ENCODE results near the gene GTPBP4.
A peak's percentile ranks its signal among the peaks of the same experiment; 100 is the strongest.
"Not testable (repeated sequence)": the region's sequence is repeated elsewhere in the genome, so short reads cannot be mapped to it uniquely, and the experiment has no call there.

GTPBP4 gene

DNA sequence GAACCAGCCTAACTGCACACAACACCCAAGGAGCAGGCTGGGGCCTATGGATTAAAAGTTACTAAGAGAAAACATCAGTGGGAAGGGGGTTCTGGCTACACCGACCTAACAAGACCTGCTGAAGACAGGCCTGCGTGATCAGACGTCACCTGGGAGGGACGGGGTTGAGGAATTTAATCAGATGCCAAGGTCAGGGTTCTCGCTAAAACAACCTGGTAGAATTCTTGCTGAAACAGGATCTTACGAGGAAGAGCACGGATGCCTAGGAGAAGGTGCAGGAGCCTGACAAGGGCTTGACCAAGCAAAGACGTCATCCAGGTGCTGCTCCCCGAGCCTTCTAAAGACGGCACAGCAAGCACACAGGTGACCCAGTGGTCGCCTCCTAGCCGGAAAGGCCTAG lies 35.9 kb downstream of the GTPBP4 start:
- FAIRE-seq: no peak
- DNase-seq (ENCODE audit: low spot score): no peak

DNA sequence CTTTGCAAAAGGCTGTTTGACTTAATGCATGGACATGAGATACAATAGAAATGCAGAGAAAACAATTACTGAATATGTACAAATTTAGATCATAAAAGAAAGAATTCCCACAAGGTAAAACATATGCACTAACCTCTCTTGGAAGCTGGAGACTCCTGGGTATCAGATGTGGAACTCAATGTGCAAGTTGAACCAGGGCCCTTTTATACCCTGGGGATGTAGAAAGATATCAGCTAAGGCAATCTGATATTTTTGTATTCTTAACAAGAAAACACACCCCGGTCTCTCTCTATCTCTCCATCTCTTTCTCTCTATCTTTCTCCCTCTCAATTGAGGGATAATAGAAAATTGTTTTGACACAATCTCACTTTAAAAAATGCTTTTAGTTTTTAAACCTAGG lies 37.4 kb downstream of the GTPBP4 start, which contains the start of gene IDI2:
TSS of gene IDI2 (minus strand) at position 177 of the 400 bp plus-strand sequence. CDS start 1,136 bp downstream, outside the sequence.
- FAIRE-seq (no peak), DNase-seq (ENCODE audit: low spot score) (no peak)

DNA sequence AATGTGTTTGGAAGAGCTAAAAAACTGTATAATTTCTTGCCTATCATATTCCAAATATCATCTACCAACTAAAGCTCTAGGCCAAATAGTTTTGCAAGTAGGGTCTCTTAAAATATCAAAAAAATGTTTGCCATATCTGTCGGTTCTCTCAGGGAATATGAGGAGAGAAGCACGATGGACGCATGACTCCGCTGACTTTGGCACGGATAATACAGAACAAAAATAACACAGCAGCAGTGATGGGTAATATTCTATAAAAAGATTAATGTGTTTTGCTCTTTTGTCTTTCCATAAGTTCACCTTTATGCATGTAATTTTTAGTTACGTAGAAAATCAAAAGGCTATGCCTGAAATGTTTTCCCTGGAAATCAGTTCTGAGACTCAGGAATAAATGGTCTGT lies 38.3 kb downstream of the GTPBP4 start:
- no peak for DNase-seq (ENCODE audit: low spot score)
- no peak for FAIRE-seq

DNA sequence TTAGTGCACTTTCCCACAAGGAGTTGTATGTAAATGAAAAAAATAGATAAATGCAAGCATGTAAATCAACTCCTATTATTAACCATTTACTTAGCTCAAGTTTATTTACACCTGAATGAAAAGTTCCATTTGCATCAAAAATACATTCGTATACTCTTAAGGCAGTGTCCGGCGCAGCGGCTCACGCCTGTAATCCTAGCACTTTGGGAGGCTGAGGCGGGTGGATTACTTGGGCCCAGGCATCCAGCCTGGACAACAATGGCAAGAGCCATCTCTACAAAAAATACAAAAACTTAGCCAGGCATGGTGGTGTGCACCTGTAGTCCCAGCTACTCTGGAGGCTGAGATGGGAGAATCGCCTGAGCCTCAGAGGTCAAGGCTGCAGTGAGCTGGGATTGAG lies 41.6 kb downstream of the GTPBP4 start:
- FAIRE-seq (no peak), DNase-seq (ENCODE audit: low spot score) (no peak)

DNA sequence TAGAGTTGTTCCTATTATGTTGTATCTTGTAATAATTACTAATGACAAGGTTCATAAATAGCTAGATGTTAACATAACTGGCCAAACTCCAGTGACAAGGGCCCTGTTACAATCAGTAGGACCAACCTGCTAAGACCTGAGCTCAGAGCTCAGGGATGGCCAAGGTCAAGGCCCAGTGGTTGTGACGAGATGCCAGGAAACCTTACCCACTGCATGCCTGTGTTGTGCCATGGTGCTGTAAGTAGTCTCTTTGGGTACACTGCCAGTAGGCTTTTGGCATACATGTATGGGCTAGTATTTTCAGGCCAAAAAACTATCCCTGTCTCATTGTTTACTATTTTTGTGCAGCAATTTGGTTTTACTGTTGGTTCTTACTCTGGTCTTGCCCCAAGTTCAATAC lies 45.4 kb downstream of the GTPBP4 start:
- FAIRE-seq (no peak), DNase-seq (ENCODE audit: low spot score) (no peak)

DNA sequence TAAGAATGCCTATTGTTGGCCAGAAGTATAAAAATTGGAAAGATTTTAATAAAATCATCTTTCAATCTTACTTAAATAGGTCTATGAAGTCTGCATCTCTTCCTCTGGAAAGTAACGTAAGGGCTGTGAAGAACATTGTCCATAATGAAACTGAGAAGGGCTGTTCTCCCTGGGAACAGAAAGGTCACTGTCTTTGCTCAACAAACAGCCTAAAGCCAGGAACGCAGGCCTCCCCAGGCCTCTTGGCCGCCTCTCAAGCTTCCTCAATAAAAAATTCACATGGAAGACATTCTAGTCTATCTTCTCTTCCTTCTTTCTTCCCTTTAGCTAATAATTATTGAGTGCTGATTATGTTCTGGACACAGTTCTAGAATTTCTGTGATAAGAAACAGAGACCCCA lies 46.5 kb downstream of the GTPBP4 start:
- DNase-seq (ENCODE audit: low spot score): no peak
- no peak for FAIRE-seq

DNA sequence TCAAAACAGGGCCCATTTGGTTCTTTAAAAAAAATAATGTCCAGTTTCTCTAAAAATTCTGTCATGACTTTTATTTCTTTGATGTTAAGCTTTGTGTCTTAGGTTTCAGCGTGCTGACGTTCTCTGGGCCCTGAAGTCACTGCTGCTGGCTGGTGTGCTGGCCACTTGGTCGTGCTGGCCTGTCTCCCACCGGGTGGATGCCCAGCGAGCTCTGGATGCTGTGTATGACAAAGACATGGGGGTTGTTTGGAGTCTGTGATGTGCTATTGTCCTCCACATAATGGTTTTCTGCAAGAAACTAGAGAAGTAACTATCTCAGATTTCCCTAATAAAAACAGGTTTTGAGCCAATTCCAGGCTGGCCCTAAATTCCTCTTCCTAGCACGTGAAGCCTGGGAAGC lies 47.0 kb downstream of the GTPBP4 start:
- no peak for FAIRE-seq
- DNase-seq (ENCODE audit: low spot score): no peak

DNA sequence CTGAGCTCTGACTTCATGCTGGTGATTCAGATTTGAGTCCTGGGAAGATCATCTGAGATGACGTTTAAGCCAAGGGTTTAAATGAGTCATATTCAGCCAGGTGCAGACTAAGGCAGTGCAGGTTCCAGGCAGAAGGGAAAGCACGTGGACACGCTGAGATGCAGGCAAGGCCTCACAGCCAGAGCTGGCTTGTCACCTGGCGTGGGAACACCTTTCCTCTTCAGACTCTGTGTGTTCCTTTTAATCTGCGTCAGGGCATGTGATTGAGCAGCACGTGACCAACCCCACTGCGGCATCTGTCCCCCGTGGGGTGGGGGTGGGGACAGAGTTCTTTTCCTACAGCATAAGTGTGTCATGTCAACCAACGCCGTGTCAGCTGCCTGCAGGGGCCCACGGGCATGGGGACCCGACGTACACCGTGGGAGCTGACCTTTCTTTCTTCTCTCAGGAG lies 48.1 kb downstream of the GTPBP4 start:
- DNase-seq (ENCODE audit: low spot score): peak; percentile 9
- no peak for FAIRE-seq

DNA sequence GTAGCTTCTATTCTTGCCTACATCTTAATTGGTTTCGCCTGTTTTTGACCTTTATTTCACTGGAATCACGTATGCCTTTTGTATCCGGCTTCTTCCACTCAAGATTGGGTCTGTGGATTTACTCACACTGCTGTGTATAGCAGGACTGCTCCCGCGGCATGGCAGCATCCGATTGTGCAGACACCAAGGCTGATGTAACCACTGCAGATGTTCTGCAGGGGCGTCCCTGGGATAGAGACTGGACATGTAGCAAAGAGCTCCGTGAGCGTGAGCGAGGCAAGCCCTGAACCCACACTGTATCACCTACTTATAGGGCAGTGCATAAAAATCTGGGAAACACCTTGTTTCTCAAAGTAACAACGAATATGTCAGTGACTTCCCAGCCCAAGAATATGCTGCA lies 48.9 kb downstream of the GTPBP4 start:
- DNase-seq (ENCODE audit: low spot score) (no peak), FAIRE-seq (no peak)

DNA sequence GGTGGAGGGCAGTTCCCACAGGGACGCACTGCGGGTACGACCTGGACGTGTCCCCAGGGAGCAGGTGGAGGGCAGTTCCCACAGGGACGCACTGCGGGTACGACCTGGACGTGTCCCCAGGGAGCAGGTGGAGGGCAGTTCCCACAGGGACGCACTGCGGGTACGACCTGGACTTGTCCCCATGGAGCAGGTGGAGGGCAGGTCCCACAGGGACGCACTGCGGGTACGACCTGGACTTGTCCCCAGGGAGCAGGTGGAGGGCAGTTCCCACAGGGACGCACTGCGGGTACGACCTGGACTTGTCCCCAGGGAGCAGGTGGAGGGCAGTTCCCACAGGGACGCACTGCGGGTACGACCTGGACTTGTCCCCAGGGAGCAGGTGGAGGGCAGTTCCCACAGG lies 50.5 kb downstream of the GTPBP4 start:
- FAIRE-seq; DNase-seq (ENCODE audit: low spot score): not testable (repeated sequence)

DNA sequence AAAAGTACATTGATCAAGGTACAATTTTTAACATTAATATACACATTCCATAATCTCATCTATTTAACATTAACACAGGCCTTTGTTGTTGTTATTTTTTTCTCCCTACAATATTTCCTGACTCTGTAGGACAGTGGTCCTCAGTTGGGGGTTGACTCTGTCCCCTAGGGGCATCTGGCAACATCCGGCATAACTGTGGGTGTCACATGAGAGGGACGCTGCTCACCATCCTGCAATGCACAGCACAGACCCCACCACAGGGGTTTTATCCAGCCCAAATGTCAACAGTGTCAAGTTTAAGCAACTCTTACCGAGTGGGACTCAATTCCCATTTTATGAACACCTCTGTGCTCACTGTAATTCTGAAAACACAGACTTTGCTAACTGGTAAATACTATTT lies 51.9 kb downstream of the GTPBP4 start:
- no peak for DNase-seq (ENCODE audit: low spot score)
- FAIRE-seq: no peak

DNA sequence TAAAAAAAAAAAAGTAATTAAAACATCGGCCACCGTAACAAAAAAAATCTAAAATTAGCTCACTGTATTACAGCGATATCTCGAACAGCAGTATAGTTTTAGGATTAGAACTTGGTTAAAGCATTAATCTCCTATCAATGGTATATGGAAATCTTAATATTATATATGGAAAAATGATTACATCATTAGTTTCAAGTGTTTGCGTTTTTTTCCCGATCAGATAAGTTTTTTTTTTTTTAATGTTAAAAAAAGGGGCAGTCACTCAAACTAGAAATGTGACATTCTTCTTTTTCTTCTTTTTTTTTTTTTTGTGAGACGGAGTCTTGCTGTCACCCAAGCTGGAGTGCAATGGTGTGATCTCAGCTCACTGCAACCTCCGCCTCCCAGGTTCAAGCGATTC lies 53.3 kb downstream of the GTPBP4 start:
- FAIRE-seq (no peak), DNase-seq (ENCODE audit: low spot score) (no peak)

DNA sequence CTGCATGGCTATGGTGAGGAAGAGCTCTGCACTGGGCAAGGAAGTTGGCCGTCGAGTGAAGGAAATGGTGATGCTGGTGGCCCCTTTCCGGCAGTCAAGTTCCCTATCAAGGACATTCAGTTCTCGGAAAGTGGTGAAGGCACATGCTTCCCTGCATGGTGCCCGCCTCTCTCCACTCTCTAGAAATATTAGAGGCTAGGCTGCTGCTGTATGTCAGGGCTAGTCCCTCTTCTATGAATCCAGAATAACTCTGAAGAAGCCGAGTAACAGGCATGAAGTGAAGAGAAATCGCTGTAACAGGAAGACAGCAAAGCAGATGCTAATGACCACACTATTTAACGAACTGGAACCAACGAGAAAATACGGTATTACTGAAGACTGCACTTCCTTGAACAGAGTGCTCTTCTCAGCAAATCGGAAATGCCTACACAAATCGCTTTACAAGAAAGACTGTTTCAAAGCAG lies 55.3 kb downstream of the GTPBP4 start:
- FAIRE-seq (no peak), DNase-seq (ENCODE audit: low spot score) (no peak)

DNA sequence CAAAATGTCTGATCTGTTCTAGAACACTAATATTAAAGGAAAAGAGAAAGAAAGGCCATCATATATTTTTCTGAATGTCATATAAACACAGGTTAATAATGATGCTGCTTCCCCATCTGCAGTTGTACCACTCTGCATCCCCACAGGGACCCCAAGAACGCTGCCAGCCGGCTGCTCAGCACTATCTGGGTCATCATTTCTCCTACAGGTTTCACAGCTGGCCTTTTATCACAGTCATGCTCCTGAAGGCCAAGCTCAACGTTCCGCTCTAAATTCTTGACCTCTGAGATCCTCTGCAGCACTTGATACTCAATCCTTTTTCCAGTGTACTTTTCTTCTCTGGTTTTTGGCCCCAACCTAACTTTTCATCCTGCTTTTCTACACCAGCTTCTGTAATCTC lies 55.9 kb downstream of the GTPBP4 start:
- FAIRE-seq (no peak), DNase-seq (ENCODE audit: low spot score) (no peak)

DNA sequence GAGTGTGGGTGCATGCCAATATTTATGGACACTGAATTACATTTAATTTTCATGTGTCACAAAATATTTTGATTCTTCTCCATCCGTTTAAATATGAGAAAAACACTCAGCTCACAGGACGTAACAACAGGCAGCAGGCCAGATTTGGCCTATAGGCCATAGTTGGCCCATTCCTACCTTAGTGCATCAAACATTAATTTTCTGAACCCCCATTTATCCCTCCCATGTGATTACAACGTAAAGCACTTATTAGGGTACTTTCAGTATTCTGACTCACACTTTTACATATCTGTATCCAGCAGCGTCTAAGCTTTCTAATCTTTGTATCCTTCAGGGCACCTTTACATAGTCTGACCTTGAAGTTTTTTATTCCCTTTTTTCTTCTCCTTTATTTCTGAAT lies 56.7 kb downstream of the GTPBP4 start:
- DNase-seq (ENCODE audit: low spot score): no peak
- no peak for FAIRE-seq

DNA sequence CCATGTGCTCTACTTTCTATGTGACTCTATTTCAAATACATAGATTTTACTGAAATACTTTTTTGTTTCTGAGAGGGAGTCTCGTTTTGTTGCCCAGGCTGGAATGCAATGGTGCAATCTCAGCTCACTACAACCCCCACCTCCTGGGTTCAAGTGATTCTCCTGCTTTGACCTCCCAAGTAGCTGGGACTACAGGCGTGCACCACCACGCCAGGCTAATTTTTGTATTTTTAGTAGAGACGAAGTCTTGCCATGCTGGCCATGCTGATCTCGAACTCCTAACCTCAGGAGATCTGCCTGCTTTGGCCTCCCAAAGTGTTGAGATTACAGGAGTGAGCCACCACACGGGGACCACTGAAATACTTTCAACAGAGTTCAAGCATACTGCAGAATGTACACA lies 57.2 kb downstream of the GTPBP4 start:
- FAIRE-seq: no peak
- DNase-seq (ENCODE audit: low spot score): no peak

DNA sequence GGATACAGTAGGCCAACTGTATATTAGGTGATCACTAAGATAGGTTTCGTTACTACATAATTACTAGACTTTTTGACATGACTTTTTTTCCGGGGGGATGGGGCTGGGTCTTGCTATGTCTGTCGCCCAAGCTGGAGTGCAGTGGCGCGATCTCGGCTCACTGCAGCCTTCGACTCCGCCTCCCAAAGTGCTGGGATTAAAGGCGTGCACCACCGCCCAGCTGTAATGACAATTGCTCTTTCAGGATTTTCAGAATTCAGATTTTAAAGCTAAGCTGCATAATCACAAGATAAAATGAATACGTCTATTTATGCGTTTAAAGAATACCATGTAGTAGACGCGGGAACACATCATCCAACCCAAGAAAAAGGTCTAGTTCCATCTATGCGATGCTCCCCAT lies 59.7 kb downstream of the GTPBP4 start:
- no peak for DNase-seq (ENCODE audit: low spot score)

DNA sequence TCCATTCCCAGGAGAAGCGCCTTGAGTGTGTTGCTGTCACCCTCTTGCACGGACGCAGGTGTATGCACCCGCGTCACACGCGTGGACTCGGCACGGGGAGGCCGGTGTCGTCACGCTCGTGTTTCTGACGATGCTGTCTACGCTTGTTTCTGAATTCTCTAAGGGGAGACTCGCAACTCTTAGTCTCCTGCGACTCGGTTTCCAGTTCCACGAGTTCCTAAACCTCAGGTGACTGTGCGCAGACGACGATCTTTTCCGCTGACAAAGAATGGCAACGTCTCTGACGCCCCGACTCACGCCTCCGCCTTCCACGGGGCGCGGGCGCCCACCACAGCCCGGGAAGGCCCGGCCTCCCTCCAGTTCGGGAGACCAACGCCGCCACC lies 60.1 kb downstream of the GTPBP4 start:
- DNase-seq (ENCODE audit: low spot score): no peak
- FAIRE-seq: no peak

More for the DNA sequence above, 59.7 kb downstream of the GTPBP4 start:
- FAIRE-seq: no peak

DNA sequence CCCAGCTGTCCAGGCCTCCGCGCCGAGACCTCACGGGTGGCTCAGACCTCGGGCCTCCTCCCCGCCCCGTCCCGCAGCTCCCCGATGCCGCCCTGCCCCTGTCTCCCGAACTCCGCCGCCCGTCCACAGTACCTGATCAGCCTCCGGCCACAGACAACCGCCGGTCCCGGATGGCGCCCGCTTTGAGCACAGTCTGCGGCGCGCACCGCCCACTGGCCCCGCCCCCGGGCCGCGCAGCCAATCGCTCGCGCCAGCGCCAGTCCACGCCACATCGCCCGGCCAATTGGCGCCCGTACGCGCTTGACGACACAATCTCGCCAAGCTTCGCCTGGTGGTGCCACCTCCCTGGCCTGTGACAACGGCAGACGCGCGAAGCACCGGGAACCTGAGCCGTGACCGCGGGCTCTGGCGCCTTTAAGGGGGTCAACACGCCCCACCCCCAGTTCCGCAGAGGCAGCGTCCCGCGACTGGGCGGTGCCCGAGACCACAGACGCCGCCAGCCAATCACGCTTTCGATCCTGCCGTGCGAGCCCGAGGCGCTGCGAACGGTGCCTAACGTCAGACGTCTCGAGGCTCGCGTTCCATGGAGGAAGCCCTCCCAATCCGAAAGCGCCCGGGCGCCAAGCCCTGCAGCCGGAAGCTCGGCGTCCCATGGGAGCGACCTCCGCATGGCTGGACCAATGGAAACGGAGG lies 60.6 kb downstream of the GTPBP4 start, which contains the start of gene IDI1:
TSS of gene IDI1 (minus strand) at position 388 of the 693 bp plus-strand sequence. CDS start at position 272, 116 bp downstream.
- FAIRE-seq (no peak), DNase-seq (ENCODE audit: low spot score) (peak; percentile 80)

DNA sequence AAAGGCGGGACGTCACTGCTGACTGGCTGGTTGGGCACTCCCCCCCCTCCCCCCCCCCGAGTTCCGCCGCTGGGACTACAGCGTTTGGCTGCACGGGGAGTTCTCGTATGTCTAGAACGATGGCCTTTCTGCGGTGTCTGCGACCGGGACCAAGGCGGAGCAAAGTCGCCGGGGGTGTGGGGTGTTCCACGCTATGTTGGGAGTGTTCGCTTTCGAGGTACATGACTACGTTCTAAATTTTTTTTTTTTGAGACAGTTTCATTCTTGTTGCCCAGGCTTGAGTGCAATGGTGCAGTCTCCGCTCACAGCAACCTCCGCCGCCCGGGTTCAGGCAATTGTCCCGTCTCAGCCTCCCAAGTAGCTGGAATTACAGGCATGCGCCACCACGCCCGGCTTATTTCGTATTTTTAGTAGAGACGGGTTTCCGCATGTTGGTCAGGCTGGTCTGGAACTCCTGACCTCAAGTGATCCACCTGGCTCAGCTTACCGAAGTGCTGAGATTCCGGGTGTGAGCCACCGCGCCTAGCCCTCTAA lies 61.3 kb downstream of the GTPBP4 start:
- FAIRE-seq: no peak

DNA sequence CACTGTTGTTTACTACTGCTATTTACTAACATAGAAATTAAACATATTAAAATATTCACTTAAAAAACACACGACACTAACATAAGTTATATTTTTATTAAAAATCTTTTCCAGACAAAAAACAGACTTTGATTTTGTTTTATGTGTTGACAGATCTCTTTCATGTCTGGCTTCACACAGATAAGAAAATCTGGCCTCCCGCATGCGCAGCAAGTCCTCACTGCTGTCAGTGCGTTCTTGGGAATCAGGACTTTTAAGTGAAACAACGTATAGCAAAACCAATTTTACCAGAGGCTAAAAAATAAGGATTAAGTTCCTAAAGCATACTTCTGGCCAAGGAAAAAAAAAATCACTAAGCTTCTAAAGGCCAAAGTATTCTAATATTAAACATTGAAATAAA lies 61.9 kb downstream of the GTPBP4 start:
- no peak for DNase-seq (ENCODE audit: low spot score)
- no peak for FAIRE-seq

More for the DNA sequence above, 61.3 kb downstream of the GTPBP4 start:
- DNase-seq (ENCODE audit: low spot score): no peak

DNA sequence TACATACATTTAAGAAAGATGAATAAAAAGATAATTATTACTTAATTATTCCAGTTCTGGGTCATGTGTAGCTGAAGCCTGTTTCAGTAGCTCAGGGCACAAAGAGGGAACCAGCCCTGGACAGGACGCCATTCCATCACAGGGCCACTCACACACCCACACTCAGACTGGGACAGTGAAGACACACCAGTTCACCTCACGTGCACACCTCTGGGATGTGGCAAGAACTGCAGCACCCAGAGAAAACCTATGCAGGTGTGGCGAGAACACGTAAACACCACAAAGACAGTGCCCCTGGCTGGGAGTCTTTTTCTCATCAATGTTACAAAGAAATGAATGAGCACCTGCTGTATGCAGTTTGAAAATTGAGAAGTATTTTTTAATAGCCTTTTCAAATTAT lies 62.3 kb downstream of the GTPBP4 start:
- no peak for FAIRE-seq

DNA sequence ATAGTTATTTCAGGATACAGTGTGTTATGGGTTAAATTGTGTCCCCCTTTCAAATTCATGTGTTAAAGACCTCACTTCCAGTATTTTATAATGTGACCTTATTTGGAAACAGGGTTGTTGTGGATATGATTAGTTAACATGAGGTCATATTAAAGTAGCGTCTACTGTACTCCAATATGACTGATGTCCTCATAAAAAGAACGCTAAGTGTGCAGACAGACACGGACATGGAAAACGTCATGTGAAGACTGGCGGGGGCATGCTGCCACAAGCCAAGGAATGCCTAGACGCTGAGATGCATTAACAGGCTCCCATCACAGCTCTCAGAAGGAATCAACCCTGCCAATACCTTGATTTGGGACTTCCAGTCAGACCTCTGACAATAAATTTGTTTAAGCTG lies 66.5 kb downstream of the GTPBP4 start:
- DNase-seq (ENCODE audit: low spot score) (no peak), FAIRE-seq (no peak)

More for the DNA sequence above, 62.3 kb downstream of the GTPBP4 start:
- no peak for DNase-seq (ENCODE audit: low spot score)

Measured in urothelium cell line (cell line).